ENCODE data around the gene SLC39A7. TPM values are rescaled to one million over a fixed set of nuclear protein-coding genes. Genes with fewer than 3 reads are reported as not detected.

SLC39A7 gene
- total and polyA plus RNA-seq, 2 of the 13 experiments (the other 11 are each of a cell fraction or from before 2014, with no cell fraction given) = 142 to 229 TPM

DNA sequence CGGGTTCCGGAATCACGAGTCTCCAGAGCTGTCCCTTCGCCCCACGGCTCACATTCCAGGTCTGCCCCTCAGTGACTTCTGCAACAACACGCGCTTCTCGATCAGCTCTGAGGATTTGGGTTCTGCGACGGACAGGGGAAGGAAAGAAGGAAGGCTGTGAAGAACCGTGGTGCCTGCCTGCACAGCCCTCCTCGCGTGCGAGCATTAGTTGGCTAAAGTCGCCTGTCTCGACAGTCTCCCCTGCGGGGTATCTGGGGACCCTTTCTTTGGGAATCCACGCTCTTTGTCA, 47.9 kb downstream of the SLC39A7 start (continued):
- TF ChIP-seq, protein P1, sequence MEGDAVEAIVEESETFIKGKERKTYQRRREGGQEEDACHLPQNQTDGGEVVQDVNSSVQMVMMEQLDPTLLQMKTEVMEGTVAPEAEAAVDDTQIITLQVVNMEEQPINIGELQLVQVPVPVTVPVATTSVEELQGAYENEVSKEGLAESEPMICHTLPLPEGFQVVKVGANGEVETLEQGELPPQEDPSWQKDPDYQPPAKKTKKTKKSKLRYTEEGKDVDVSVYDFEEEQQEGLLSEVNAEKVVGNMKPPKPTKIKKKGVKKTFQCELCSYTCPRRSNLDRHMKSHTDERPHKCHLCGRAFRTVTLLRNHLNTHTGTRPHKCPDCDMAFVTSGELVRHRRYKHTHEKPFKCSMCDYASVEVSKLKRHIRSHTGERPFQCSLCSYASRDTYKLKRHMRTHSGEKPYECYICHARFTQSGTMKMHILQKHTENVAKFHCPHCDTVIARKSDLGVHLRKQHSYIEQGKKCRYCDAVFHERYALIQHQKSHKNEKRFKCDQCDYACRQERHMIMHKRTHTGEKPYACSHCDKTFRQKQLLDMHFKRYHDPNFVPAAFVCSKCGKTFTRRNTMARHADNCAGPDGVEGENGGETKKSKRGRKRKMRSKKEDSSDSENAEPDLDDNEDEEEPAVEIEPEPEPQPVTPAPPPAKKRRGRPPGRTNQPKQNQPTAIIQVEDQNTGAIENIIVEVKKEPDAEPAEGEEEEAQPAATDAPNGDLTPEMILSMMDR (CRISPR knock-in tag; IDR thresholded peaks at IDR 0.05) = no peak; the same call in 1 of the 2 replicates
- TF ChIP-seq KAT8 (CRISPR knock-in tag; IDR thresholded peaks at IDR 0.05) (no peak; the same call in 1 of the 2 replicates), ZBTB20 (CRISPR knock-in tag; IDR thresholded peaks at IDR 0.05; ENCODE audit: borderline replicate concordance, low read depth) (no peak), PHB2 (IDR thresholded peaks at IDR 0.05; ENCODE audit: partially characterized antibody) (no peak), ZNF230 (CRISPR knock-in tag; IDR thresholded peaks at IDR 0.05) (no peak), JARID2 (CRISPR knock-in tag; IDR thresholded peaks at IDR 0.05; ENCODE audit: insufficient replicate concordance) (no peak), FOXJ3 (CRISPR knock-in tag; IDR thresholded peaks at IDR 0.05; ENCODE audit: borderline replicate concordance) (no peak), NFATC3 (CRISPR knock-in tag; IDR thresholded peaks at IDR 0.05) (0 out of 2 replicates have a peak, but pooled peaks have one; percentile 31), EZH2 (conservative IDR thresholded peaks at IDR 0.05; ENCODE audit: low read depth, low read length) (no peak), ZNF572 (CRISPR knock-in tag; IDR thresholded peaks at IDR 0.05) (no peak; the same call in 1 of the 2 replicates), YY1 (IDR thresholded peaks at IDR 0.05; ENCODE audit: insufficient read depth, insufficient replicate concordance, low read depth, low read length) (no peak), NFE2L1 (CRISPR knock-in tag; IDR thresholded peaks at IDR 0.05; ENCODE audit: borderline replicate concordance) (no peak), CAMTA2 (CRISPR knock-in tag; IDR thresholded peaks at IDR 0.05; ENCODE audit: borderline replicate concordance) (no peak), HOXA7 (CRISPR knock-in tag; IDR thresholded peaks at IDR 0.05) (no peak), SIN3B (IDR thresholded peaks at IDR 0.05; ENCODE audit: low read length) (no peak; the same call in 1 of the 2 replicates), THAP11 (CRISPR knock-in tag; IDR thresholded peaks at IDR 0.05) (no peak), SSRP1 (CRISPR knock-in tag; IDR thresholded peaks at IDR 0.05) (no peak), ZNF878 (CRISPR knock-in tag; IDR thresholded peaks at IDR 0.05) (no peak), POLR2A (IDR thresholded peaks at IDR 0.05; ENCODE audit: insufficient read depth in 1 of 2, low read depth in 2 of 2, low read length in 2 of 2) (no peak)
- TF ChIP-seq, protein P2, sequence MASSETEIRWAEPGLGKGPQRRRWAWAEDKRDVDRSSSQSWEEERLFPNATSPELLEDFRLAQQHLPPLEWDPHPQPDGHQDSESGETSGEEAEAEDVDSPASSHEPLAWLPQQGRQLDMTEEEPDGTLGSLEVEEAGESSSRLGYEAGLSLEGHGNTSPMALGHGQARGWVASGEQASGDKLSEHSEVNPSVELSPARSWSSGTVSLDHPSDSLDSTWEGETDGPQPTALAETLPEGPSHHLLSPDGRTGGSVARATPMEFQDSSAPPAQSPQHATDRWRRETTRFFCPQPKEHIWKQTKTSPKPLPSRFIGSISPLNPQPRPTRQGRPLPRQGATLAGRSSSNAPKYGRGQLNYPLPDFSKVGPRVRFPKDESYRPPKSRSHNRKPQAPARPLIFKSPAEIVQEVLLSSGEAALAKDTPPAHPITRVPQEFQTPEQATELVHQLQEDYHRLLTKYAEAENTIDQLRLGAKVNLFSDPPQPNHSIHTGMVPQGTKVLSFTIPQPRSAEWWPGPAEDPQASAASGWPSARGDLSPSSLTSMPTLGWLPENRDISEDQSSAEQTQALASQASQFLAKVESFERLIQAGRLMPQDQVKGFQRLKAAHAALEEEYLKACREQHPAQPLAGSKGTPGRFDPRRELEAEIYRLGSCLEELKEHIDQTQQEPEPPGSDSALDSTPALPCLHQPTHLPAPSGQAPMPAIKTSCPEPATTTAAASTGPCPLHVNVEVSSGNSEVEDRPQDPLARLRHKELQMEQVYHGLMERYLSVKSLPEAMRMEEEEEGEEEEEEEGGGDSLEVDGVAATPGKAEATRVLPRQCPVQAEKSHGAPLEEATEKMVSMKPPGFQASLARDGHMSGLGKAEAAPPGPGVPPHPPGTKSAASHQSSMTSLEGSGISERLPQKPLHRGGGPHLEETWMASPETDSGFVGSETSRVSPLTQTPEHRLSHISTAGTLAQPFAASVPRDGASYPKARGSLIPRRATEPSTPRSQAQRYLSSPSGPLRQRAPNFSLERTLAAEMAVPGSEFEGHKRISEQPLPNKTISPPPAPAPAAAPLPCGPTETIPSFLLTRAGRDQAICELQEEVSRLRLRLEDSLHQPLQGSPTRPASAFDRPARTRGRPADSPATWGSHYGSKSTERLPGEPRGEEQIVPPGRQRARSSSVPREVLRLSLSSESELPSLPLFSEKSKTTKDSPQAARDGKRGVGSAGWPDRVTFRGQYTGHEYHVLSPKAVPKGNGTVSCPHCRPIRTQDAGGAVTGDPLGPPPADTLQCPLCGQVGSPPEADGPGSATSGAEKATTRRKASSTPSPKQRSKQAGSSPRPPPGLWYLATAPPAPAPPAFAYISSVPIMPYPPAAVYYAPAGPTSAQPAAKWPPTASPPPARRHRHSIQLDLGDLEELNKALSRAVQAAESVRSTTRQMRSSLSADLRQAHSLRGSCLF (CRISPR knock-in tag; IDR thresholded peaks at IDR 0.05; ENCODE audit: borderline replicate concordance) = no peak
- TF ChIP-seq, protein P3, sequence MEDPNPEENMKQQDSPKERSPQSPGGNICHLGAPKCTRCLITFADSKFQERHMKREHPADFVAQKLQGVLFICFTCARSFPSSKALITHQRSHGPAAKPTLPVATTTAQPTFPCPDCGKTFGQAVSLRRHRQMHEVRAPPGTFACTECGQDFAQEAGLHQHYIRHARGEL (CRISPR knock-in tag; IDR thresholded peaks at IDR 0.05) = no peak
- TF ChIP-seq, protein P4, sequence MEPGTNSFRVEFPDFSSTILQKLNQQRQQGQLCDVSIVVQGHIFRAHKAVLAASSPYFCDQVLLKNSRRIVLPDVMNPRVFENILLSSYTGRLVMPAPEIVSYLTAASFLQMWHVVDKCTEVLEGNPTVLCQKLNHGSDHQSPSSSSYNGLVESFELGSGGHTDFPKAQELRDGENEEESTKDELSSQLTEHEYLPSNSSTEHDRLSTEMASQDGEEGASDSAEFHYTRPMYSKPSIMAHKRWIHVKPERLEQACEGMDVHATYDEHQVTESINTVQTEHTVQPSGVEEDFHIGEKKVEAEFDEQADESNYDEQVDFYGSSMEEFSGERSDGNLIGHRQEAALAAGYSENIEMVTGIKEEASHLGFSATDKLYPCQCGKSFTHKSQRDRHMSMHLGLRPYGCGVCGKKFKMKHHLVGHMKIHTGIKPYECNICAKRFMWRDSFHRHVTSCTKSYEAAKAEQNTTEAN (CRISPR knock-in tag; conservative IDR thresholded peaks at IDR 0.05) = no peak; the same call in 1 of the 2 replicates
